ENCODE results near the gene HECTD4.
"Not testable (repeated sequence)": the region's sequence is repeated elsewhere in the genome, so short reads cannot be mapped to it uniquely, and the experiment has no call there.

Gene HECTD4

DNA sequence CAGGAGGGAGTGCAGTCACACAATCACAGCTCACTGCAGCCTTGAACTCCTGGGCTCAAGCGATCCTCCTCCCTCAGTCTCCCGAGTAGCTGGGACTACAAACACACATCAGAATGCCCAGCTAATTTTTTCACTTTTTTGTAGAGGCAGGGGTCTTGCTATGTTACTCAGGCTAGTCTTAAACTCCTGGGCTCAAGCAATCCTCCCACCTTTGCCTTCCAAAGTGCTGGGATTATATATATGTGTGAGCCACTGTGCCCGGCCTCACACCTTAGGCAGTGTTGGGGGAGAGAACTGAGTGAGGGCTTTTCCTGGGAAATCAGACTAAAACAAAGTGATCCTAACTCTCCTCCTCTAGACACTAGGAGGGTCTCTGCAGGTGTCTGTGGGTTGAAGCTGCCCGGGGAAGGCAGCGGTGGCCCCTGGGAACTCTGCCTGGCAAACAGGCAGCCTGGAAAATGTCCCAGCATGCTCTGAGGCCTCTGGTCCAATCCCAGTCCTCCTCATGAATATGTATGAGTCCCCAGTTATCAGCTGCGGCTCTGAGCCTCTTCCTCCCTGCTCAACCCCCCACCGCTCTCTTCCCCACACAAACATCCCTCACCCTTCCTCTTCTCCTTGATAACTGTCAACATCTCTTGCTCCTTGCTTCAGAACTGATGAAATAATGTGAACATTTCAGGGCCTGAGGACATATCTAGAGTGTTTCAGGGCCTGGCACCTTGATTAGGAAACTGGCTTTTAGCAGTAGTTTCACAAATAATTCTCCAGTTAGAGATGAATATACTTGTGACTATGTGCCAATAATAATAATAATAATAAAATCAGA is 265.8 kb downstream of the HECTD4 start:
- DNase-seq (ENCODE audit: low read depth), result no peak

DNA sequence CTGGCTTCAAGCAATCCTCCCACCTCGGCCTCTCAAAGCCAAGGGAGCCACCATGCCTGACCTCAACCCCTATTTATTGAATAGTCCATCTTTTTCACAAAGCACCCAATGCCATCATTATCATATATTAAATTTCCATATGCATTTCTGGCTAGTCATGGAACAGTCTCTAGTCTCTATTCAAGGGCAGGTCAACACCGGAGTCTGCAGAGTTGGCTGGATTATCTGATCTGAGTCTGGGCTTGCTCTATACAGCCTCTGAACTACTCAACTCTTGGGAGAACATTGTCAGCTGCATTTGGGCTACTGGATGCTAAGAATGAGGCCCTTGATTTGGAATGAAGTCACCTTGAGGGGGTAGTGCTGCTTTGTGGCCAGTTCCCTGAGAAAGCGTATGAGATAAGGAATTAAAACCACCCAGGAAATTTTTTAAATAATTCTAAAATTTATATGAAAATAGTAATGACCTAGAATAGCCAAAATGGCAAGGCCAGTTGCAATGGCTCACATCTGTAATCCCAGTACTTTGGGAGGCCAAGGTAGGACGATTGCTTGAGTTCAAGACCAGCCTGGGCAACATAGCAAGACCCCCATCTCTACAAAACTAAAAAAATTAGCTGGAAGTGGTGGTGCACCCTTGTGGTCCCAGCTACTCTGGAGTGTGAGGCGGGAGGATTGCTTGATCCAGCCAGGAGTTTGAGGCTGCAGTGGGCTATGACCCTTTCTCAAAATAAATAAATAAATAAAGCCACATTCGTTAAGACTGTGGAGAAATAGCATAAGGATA is 266.8 kb downstream of the HECTD4 start:
- no peak for DNase-seq (ENCODE audit: low read depth)

DNA sequence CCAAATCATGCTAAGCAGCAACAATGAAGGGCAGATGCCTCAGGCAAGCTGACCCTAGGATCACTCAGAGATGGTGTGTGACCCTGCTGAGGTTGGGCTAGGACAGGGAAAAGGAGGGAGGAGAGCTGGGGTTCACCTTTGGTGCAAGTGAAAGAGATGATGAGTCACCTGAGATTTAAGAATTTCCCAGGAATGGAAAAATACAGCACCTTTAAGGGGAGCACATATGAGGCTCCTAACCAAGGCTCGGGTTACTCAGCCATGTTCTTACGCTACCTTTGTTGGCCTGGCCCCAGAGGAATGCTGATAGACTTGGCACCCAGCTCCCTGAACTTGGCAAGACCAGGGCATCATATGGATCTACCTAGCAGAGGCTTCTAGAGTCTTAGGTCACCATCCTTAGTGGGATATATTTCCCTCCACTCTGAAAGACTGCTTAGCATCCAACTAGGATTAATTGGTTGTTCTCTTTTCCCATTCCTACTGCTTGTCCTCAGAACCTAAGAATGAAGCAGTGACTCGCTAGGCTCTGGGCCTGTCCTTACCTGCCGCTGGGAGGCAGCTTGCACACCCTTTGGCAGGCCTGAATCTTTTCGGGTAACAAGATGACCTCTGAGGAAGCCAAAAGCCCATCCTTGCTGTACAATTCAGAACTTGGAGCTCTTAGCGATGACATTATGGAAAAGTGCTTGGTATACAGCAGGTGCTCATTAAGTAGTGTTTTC is 269.7 kb downstream of the HECTD4 start:
- no peak for DNase-seq (ENCODE audit: low read depth)

DNA sequence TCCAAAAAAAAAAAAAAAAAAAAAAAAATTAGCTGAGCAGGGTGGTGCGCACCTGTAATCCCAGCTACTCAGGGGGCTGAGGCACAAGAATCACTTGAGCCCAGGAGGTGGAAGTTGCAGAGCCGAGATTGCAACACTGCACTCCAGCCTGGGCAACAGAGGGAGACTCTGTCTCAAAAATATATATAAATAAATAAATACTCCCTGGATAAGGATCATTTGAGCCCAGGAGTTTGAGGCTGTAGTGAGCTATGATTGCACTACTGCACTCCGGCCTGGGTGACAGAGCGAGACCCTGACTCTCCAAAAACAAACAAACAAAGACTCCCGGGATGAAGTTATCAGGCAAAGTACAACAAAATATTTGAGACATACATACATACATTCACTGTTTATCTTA is 270.3 kb downstream of the HECTD4 start:
- DNase-seq (ENCODE audit: low read depth), result no peak

- DNase-seq (ENCODE audit: low read depth), result not testable (repeated sequence)
Measured at GRCh38 chr12:112110787-112111662, 271.2 kb downstream of the HECTD4 start.

All from stimulated activated CD8-positive, alpha-beta memory T cell treated with anti-CD3 and anti-CD28 coated beads, Interleukin-7, amount 100 ng/mL, for 24 hours (primary cell).